NCI-H187 (cell line): ENCODE results near the gene LCN12.

ENCODE experiments used
- DNase-seq, 2 experiments: peaks; one replicate each; lab custom pipeline; 2025; lab: John Stamatoyannopoulos, UW

The LCN12 gene

DNA sequence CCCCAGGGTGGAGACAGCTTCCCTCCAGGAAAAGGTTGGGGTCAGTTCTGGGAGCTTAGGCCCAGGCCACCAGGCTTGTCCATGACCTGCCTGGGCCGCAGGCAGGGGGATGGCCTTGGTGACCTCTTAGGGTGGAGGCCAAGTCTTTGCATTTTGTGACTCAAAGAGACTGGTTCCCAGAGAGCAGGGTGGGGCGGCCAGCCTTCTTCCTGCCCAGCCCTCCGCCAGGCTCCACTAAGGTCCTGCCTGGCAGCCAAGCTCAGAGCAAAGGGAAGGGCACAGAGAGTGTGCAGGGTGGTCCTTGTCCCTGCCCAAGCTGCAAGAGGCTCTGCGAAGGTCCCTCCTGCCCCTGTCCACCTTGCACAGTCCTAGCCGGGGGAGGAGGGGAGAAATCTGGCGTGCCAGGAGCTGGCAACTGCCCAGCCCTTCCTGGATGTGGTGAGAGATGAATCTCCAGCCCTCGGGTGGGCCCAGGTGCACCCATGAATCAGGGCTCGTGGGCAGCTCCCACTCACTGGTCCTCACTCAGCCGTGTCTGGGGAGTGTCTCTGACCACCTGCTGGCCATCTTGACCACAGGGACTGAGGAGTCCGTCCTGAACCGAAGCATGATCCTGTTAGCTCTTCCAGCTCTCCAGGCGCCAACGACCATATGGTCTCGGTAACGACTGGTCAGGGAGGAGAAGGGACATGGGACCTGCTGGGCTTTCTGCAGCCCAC, 22.9 kb downstream of the LCN12 start:
- no peak for DNase-seq

DNA sequence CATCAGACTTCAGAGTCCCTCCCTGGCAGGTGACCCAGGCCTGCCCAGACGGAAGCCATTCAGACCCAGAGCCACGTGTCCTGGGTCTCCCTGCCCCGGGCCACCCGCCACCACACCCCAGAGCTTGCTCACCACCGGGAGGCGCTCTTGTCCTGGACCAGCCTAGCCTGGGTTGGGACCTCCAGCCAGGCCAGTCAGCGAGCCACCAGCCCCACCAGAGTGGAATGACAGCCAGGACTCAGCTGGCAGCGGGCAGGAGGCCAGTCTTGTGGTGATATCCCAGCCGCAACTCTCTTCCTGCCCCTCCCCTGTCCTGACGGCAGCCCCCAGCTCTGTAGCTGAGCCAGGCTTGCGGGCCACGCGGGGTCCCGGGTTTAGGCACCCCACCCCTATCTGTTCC, 23.6 kb downstream of the LCN12 start:
- DNase-seq, result no peak

- no peak for DNase-seq
These were observed 25.1 kb downstream of the LCN12 start, which contains the start of gene PTGDS for GRCh38 chr9:136977223-136977622. Gene PTGDS (plus strand): TSS chr9:136977504. CDS start chr9:136977579, 75 bp downstream.

DNA sequence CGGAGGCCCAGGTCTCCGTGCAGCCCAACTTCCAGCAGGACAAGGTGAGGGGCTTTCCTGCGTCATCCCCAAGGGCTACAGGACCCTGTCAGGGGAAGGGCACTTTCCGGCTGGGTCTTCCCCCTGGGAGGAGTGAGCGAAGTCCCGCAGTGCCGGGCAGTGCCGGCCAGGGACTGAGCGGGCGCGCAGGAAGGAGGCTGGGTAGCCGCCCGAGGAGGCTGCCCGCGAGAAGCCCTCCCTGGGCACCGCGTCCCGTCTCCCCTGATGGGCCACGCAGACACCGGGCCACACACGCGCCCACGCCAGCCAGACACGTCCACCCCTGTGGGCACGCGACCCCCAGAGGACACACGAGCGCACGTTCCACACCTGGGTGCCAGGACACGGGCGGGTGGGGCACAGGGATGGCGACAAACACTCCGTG, 25.6 kb downstream of the LCN12 start:
- no peak for DNase-seq

DNA sequence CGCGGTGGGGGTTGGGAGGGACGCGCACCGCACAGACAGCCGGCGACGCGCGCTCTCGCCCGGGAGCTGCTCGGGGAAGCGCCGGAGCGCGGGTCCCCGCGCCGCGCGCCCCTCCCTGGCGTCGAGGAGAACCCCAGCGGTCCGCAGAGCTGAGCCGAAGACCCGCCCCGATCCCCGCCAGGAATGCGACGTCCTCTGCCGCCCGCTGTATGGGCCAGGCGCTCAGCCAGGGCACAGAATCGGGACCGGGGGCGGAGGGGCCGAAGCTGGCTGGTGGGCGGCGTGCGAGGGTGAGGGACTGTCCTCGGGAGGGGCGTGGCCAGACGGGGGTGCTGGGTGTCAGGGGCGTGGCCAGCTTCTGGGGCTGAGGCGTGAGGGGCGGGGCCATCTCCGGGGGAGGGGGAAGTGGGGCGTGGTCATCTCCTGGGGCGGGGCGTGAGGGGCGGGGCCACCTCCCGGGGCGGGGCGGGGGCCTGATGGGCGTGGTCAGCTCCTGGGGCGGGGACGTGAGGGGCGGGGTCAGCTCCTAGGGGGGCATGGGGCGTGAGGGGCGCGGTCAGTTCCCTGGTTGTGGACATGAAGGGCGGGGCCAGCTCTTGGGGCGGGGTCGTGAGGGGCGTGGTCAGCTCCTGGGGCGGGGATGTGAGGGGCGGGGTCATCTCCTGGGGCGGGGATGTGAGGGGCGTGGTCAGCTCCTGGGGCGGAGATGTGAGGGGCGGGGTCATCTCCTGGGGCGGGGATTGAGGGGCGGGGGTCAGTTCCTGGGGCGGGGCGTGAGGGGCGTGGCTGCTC, 26.2 kb downstream of the LCN12 start:
- no peak for DNase-seq

- DNase-seq, result no peak
These were observed 26.9 kb downstream of the LCN12 start for GRCh38 chr9:136978865-136979544.

GRCh38 chr9:136979769-136980587, 27.9 kb downstream of the LCN12 start:
- DNase-seq, result no peak

DNA sequence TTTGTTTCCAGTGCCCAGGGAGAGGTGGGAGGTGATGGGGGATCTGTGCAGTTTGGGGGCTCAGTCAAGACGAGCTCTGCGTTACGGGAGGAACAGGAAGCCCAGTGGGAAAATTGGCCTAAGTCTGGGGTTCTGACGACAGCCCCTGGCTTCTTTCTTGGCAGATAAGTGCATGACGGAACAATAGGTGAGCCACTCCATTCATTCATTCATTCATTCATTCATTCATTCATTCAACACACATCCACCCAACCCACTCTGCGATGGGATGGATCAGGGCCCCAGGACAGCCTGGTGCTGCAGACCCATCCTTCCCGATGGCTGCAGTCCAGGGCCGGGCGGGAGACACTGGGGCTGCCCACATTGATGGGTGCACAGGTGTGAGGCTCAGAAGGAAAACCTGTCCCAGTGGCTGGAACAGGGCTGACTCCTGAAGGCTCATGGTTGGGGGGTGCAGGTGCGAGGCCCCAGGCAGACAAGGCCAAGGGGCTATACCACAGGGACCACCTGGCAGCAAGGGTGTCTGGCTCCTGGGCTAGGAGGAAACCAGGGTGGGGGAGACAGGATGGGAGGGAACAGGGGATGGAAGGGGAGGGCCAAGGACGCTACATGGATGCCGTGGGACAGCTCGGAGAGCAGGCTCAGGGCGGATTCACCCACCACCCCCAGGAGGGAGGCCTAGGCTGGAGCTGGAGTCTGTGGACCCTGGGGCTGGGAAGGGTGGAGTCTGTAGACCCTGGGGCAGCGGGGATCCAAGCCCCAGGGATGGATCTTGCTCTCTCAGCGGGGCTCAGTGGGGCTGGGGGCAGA, 28.8 kb downstream of the LCN12 start:
- no peak for DNase-seq

- no peak for DNase-seq
These were observed 29.6 kb downstream of the LCN12 start for GRCh38 chr9:136981588-136982231.

- DNase-seq, result no peak
These were observed 30.4 kb downstream of the LCN12 start, which contains the start of gene LCNL1 for GRCh38 chr9:136982232-136983051. Gene LCNL1 (plus strand): TSS chr9:136982993. CDS start chr9:136983587, 594 bp downstream.

DNA sequence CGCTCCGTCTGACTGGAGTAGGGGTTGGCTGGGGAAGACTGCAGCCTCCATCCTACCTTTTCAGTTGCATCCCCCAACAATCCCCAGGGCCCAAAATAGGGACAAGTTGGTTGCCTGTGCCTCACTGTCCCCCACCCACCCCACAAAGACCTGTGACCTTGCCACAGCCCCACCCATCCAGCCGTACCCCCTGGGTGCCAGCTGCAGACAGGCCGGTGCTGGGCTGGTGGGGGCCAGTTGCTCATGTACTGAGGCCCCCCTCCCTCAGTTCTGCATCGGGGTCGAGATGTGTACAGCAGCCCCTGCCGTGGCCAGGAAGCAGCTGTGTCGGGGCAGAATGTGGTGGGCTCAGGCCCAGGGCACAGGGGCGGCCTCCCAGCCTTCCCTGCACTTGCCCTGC, 31.1 kb downstream of the LCN12 start:
- no peak for DNase-seq

- no peak for DNase-seq
These were observed 31.7 kb downstream of the LCN12 start for GRCh38 chr9:136983656-136984314.

DNA sequence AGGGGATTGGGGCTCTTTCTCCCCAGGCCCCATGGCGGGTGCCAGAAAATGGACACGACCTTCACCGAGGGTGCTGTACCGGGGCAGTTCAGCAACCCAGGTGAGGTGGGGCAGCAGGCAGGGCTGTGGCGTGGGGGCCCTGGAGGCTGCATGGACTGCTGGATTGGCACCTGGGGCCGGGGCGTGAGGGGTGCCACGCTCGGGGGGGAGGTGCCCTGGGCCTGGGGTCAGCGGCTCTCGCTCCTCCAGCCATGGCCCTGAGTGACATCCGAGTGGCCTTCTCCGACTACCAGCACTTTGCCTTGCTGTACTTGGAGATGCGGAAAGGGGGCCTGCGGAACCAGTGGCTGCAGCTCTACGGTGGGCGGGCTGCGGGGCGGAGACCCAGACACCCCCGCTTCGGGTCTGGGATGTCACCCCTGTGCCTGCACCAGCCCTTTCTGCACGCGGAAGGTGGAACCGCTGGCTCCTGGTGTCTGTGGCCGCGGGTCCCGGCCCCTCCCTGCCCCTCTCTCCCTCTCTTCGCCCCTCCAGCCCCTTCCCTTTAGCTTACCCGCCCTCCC, 32.5 kb downstream of the LCN12 start:
- DNase-seq, result no peak

DNA sequence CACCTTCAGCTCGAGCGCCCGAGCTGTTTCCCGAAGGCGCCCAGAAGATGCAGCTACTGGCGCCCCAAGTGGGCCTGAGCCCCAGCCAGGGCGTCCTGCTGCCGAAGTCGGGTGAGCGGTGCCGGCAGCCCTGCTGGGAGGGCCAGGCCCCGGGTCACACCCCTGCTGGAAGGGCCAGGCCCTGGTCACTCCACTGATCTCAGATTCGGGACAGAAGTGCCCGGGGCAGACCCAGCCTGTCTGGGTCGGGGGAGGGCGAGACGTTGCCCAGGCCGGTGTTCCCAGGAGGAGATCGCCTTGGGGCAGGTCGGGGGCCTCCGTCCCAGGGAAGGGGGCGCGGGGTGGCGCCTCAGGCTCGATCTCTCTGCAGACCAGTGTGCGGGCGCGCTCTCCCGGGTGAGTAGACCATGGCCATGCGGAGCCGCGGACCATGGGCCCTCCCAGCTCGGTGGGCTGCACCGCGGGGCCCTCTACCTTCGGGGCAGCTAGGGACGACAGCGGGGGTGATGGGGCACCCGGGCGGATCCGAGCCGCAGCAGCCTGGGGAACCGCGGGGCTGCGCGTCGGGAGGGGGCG, 33.0 kb downstream of the LCN12 start:
- DNase-seq, result no peak

GRCh38 chr9:136985853-136986252, 33.8 kb downstream of the LCN12 start:
- no peak for DNase-seq

GRCh38 chr9:136988872-136989271, 36.8 kb downstream of the LCN12 start:
- DNase-seq, result no peak

- DNase-seq, result no peak
These were observed 38.3 kb downstream of the LCN12 start for GRCh38 chr9:136990242-136990911.
